A549 (cell line): ENCODE measurements around the gene ZNF132. TPM values are rescaled to one million over a fixed set of nuclear protein-coding genes. Genes with fewer than 3 reads are reported as not detected.
"Not testable (repeated sequence)": the region's sequence is repeated elsewhere in the genome, so short reads cannot be mapped to it uniquely, and the experiment has no call there.

Experiments
- ATAC-seq, 2 experiments: fragments of 200-7000 bp in 1 of 2; fragments of >200 bp in 1 of 2; cut with Nextera tagmentation in 1 of 2; cut with Tn5 transposase in 1 of 2; 3 replicates each; pipeline versions ENCODE4 v1.8.0 to v1.9.1; 2018 to 2020; ENCODE audit warnings: mild to moderate bottlenecking in 1 of 2, moderate library complexity in 1 of 2
- CTCF ChIA-PET: fragments of 300-600 bp; sonication (Branson Sonifier 250); formaldehyde crosslinking; extraction: SDS; loops from one replicate; lab custom pipeline; 2021; ENCODE audit warnings: antibody characterized with exemption, inconsistent platforms; lab: Yijun Ruan, JAX
- POLR2A ChIA-PET: fragments of 350-600 bp; formaldehyde crosslinking; extraction: SDS; loops from one replicate; lab custom pipeline; 2021; ENCODE audit warnings: antibody characterized with exemption, inconsistent platforms; lab: Yijun Ruan, JAX
- DNase-seq, 2 experiments: peaks; one replicate each; pipeline versions ENCODE4 v3.0.0 to v3.0.0-alpha.2; 2011 to 2016; ENCODE audit warnings: low read depth in 1 of 2, low spot score in 1 of 2
- FAIRE-seq: peaks from 2 replicates; lab custom pipeline; 2011; peaks lifted over from hg19 to GRCh38; lab: Jason Lieb, UNC
- H3K27ac ChIP-seq, 2 experiments: fragments of >200 bp; sonication (Bioruptor Twin); formaldehyde crosslinking; 3 replicates each; pipeline ENCODE4 v1.5.1; 2016 to 2017
- H3K4me1 ChIP-seq: fragments of >200 bp; sonication (Bioruptor Twin); formaldehyde crosslinking; 3 replicates; pipeline ENCODE4 v1.6.1; 2016
- H3K4me2 ChIP-seq: fragments of >200 bp; sonication (Bioruptor Twin); formaldehyde crosslinking; 3 replicates; pipeline ENCODE4 v1.6.1; 2016
- H3K4me3 ChIP-seq: fragments of >200 bp; sonication (Bioruptor Twin); formaldehyde crosslinking; 3 replicates; pipeline ENCODE4 v1.5.1; 2016
- H3K9me3 ChIP-seq: fragments of >200 bp; sonication (Bioruptor Twin); formaldehyde crosslinking; 3 replicates; pipeline ENCODE4 v1.6.1; 2016
- ESRRA ChIP-seq: fragments of 150-350 bp; IDR thresholded peaks from 2 replicates; pipeline ENCODE4 v1.6.1; 2014; ENCODE audit warnings: mild to moderate bottlenecking, low read length, borderline replicate concordance
- JUN ChIP-seq, 2 experiments: fragments of >200 bp; sonication (Bioruptor Twin); formaldehyde crosslinking; IDR thresholded peaks; 2 replicates in 1 of 2; 3 replicates in 1 of 2; pipeline ENCODE4 v1.6.1; 2016 to 2017
- MAX ChIP-seq: IDR thresholded peaks from 2 replicates; pipeline ENCODE4 v1.6.1; 2012
- MAZ ChIP-seq: fragments of 150-350 bp; IDR thresholded peaks from 2 replicates; pipeline ENCODE4 v1.6.1; 2014; ENCODE audit warnings: antibody characterized with exemption, low read depth, low read length, borderline replicate concordance
- PBX3 ChIP-seq: IDR thresholded peaks from 2 replicates; pipeline ENCODE4 v1.6.1; 2012
- RAD21 ChIP-seq, 2 experiments: fragments of >200 bp in 1 of 2; sonication (Bioruptor Twin) in 1 of 2; formaldehyde crosslinking in 1 of 2; IDR thresholded peaks in 1 of 2; conservative IDR thresholded peaks in 1 of 2; 2 replicates in 1 of 2; 3 replicates in 1 of 2; pipeline ENCODE4 v1.6.1; 2012 to 2018; ENCODE audit warnings: inconsistent platforms in 1 of 2
- REST ChIP-seq: fragments of 200-600 bp; sonication (generic); IDR thresholded peaks from 2 replicates; pipeline ENCODE4 v1.6.1; 2016; ENCODE audit warnings: antibody characterized with exemption, mild to moderate bottlenecking, moderate library complexity
- RNF2 ChIP-seq: fragments of 200-600 bp; sonication (generic); IDR thresholded peaks from 2 replicates; pipeline ENCODE4 v1.6.1; 2016; ENCODE audit warnings: low read depth, mild to moderate bottlenecking, antibody characterized with exemption, moderate library complexity, borderline replicate concordance
- TFCP2L1 ChIP-seq: fragments of 250-450 bp; sonication (Bioruptor Pico); IDR thresholded peaks from 2 replicates; pipeline ENCODE4 v1.5.0; 2021; ENCODE audit warnings: mild to moderate bottlenecking
- ZC3H11A ChIP-seq: fragments of 450-650 bp; IDR thresholded peaks from 2 replicates; pipeline ENCODE4 v1.6.1; 2014; ENCODE audit warnings: antibody characterized with exemption, mild to moderate bottlenecking
- ZFP36 ChIP-seq: fragments of 450-650 bp; IDR thresholded peaks from 2 replicates; pipeline ENCODE4 v1.6.1; 2014; ENCODE audit warnings: borderline replicate concordance; ENCODE audit not compliant: partially characterized antibody
- ZNF302 ChIP-seq: fragments of 250-450 bp; sonication (Bioruptor Pico); IDR thresholded peaks from 2 replicates; pipeline ENCODE4 v1.9.0; 2021; ENCODE audit warnings: inconsistent platforms, mild to moderate bottlenecking, moderate library complexity
- WGBS: methylation state at CpG from one replicate; pipeline ENCODE4 v1.1.6; 2017; ENCODE audit errors: missing lambda C conversion rate; 5-methylcytosine and 5-hydroxymethylcytosine counted together
- polyA minus RNA-seq: library from RNA; depleted of rRNA, polyadenylated mRNA; stranded (reverse); fragments of >200 nt; gene quantifications from 2 replicates; pipeline ENCODE4 v1.2.3, GENCODE V29; 2011; rRNA and poly(A)+ RNA removed
- polyA plus RNA-seq, 4 experiments: library from polyadenylated mRNA; depleted of rRNA in 3 of 4; stranded (reverse); fragments of >200 nt; fragmentation: RNase III in 1 of 4; extraction: RNeasy Plus Mini Kit Qiagen cat#74134 plus additional on column Dnase treatment in 1 of 4; gene quantifications; 2 replicates in 3 of 4; 3 replicates in 1 of 4; pipeline ENCODE4 v1.2.3, GENCODE V29; 2011 to 2017
- TF ChIP-seq, protein P1 (sequence below): IDR thresholded peaks from 2 replicates; pipeline ENCODE4 v1.6.1; 2012; ENCODE audit warnings: low read depth, borderline replicate concordance

Gene ZNF132
- polyA plus RNA-seq (2011; rRNA removed) = 0.16 and 0.19 TPM in 2 replicates
- 0.05 TPM in 2 replicates for polyA plus RNA-seq (2012; cell fraction: cytosol; rRNA removed)
- polyA plus RNA-seq (2012; cell fraction: nucleus; rRNA removed) = 0.02 and 0.07 TPM in 2 replicates
- polyA plus RNA-seq (2017; fragmentation: RNase III; extraction: RNeasy Plus Mini Kit Qiagen cat#74134 plus additional on column Dnase treatment) = 0.05 to 0.13 TPM (median 0.09 TPM) in 3 replicates
- polyA minus RNA-seq = 0.50 and 1.1 TPM in 2 replicates

DNA sequence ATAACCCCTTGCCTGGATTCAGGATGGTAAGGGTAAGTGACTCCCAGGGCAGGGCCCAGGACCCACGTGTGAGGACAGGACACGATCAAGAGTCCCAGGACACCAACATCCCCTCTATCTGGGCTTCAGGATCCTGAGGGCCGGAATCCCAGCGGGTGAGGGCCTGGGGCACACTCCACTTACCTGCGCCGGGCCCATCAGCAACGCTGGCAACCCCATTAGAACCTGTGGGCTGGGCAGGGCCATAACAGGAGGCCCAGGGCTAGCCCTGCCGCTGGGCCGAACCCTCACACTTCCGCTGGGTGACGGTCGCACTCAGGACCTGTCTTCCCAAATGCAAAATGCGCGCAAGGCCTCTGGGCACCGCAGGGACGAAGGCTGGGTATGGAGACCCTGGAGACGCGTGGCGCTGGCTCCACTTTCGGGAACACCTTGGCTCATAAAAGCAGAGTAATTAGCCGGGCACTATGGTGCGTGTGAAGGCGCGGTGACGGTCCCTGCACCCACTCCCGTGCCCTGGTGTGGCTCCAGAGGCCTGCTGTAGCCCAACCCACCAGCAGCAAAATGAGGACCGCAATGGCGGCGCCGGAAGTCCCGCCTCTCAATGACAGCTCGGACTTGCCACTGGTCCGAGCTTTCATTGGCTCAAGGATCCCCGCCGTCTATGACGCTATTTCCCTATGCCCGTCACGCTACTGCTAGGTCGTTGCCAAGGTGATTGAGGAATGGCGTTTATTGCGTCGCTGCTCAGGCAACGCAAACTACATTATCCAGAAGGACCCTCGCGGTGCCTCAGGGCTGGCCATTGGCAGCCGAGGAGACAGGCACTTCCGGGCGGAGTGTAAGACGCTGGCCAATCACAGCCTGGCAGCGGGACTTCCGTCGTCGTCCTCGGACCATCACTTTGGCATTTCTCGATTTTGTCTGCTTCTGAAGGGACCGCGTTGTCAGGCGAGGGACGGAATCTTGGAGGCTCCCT lies at the start of gene ZNF132:
Gene ZNF132 (minus strand): TSS at position 578 of the 979 bp plus-strand sequence. CDS start 332 bp downstream, at position 246.
- no peak within 1 kb of the TSS for H3K27ac ChIP-seq
- ATAC-seq = peak; percentile 45 to 76; a peak in 3 of 6 replicates
- 60% methylated on average over 55 of the region's 59 CpGs for WGBS
- 0 out of 3 replicates have a peak within 1 kb of the TSS, but pooled peaks have one; percentile 14 for H3K4me2 ChIP-seq
- POLR2A ChIA-PET = no interaction called here
- TF ChIP-seq MAX (peak; percentile 35; the same call in 1 of the 2 replicates), MAZ (no peak), JUN (IDR thresholded peaks at IDR 0.05) (no peak)
- TF ChIP-seq, all 56 proteins: peak for 1
- peaks cover 82% of the 10 kb centered on the region for H3K9me3 ChIP-seq
- H3K4me3 ChIP-seq = 0 out of 3 replicates have a peak within 1 kb of the TSS, but pooled peaks have one; percentile 8
- no peak for FAIRE-seq
- CTCF ChIA-PET = interaction anchor here (1.7 kb wide), 1 partner anchor 78 kb away, joined by 4 read pairs; no protein-coding TSS in a partner anchor
- H3K4me1 ChIP-seq = no peaks in the 10 kb centered on the region
- peak; percentile 44 to 85 for DNase-seq

DNA sequence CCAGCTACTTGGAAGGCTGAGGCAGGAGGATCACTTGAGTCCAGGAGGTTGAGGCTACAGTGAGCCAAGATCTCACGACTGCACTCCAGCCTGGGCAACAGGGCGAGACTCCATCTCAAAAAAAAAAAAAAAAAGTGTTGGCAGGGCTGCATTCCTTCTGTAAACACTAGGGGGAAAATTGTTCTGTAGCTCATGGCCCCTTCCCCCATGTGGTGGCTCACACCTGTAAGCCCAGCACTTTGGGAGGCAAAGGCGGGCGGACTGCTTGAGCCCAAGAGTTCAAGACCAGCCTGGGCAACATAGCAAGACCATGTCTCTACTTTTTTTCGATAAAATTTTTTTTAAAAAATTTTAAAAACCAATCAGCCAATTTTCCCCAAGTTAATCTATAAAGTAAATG lies 44.4 kb upstream of the ZNF132 start:
- POLR2A ChIA-PET = interaction anchor here (0.6 to 0.7 kb wide), 2 partner anchors 59 to 947 kb away, joined by 3 read pairs; partner anchors contain the start of gene TRIM28

DNA sequence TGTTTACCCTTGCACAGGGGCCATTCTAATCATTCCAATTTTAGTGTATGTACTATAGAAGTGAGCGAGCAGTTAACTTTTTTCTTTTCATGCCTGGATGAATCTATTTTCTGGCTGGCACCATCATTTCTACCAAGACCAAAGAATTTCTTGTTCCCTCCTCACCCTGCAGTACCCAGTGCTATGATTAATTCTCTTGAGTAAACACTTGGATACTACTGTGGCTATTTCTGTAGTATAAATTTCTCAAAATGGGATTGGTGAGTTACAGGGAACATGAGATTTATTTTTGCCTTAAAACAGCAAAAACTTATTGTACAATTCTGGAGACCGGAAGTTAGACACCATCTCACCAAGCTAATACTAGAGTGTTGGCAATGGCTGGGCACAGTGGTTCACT lies 43.8 kb upstream of the ZNF132 start:
- Histone ChIP-seq H3K4me2 (no peak overlapping the region), H3K4me3 (no peak overlapping the region), H3K4me1 (no peaks in the 10 kb centered on the region), H3K9me3 (no peaks in the 10 kb centered on the region), H3K27ac (no peak overlapping the region)
- FAIRE-seq (no peak), ATAC-seq (no peak), DNase-seq (no peak)
- TF ChIP-seq REST (no peak), ZFP36 (no peak), ZC3H11A (no peak), RNF2 (no peak), TFCP2L1 (CRISPR knock-in tag) (no peak), ESRRA (no peak), ZNF302 (CRISPR knock-in tag) (no peak), PBX3 (no peak), RAD21 (conservative IDR thresholded peaks at IDR 0.05 in 1 of 2, IDR thresholded peaks at IDR 0.05 in 1 of 2) (no peak)
- TF ChIP-seq, protein P1, sequence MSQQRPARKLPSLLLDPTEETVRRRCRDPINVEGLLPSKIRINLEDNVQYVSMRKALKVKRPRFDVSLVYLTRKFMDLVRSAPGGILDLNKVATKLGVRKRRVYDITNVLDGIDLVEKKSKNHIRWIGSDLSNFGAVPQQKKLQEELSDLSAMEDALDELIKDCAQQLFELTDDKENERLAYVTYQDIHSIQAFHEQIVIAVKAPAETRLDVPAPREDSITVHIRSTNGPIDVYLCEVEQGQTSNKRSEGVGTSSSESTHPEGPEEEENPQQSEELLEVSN = no peak
- ChIA-PET CTCF (interaction anchor here (0.9 to 1.2 kb wide), 2 partner anchors 16 to 18 kb away, joined by 3 to 4 read pairs; no protein-coding TSS in a partner anchor), POLR2A (interaction anchor here (0.6 kb wide), 1 partner anchor 60 kb away, joined by 3 read pairs; the partner anchor contains the start of gene TRIM28)
- 90% methylated on average over 2 of the region's 2 CpGs for WGBS

More for the DNA sequence above, 44.4 kb upstream of the ZNF132 start:
- peak in 1 of 2 experiments; percentile 38 for DNase-seq
- not testable (repeated sequence) for H3K4me1 ChIP-seq, H3K4me3 ChIP-seq, H3K27ac ChIP-seq, H3K4me2 ChIP-seq, ATAC-seq, FAIRE-seq, H3K9me3 ChIP-seq
- 88% methylated on average over 5 of the region's 5 CpGs for WGBS
- CTCF ChIA-PET = interaction anchor here (0.6 to 1.2 kb wide), 3 partner anchors 15 to 17 kb away, joined by 3 to 4 read pairs (median 3); no protein-coding TSS in a partner anchor
